HepG2 (cell line): Measurements from ENCODE around the gene ACADSB. TPM values are rescaled to one million over a fixed set of nuclear protein-coding genes. Genes with fewer than 3 reads are reported as not detected.

Experiments
- ARHGAP35 ChIP-seq: sonication (generic); formaldehyde crosslinking; IDR thresholded peaks from 2 replicates; pipeline ENCODE4 v1.9.0; 2022; ENCODE audit warnings: mild to moderate bottlenecking, inconsistent platforms, moderate library complexity, missing genetic modification reagents, borderline replicate concordance
- ARNT2 ChIP-seq: sonication (generic); formaldehyde crosslinking; IDR thresholded peaks from 2 replicates; pipeline ENCODE4 v1.8.0; 2022; ENCODE audit warnings: mild to moderate bottlenecking, low read depth, missing genetic modification reagents, moderate library complexity
- ATF7 ChIP-seq, 2 experiments: fragments of 450-650 bp in 1 of 2; sonication (generic) in 1 of 2; formaldehyde crosslinking in 1 of 2; IDR thresholded peaks; 2 replicates each; pipeline versions ENCODE4 v1.4.0 to v1.6.1; 2016 to 2020; ENCODE audit warnings: antibody characterized with exemption in 1 of 2, mild to moderate bottlenecking in 1 of 2, missing genetic modification reagents in 1 of 2
- ATRX ChIP-seq: sonication (generic); formaldehyde crosslinking; IDR thresholded peaks from 2 replicates; pipeline ENCODE4 v1.4.0; 2020; ENCODE audit warnings: missing genetic modification reagents, borderline replicate concordance
- ELF4 ChIP-seq: sonication (generic); formaldehyde crosslinking; IDR thresholded peaks from 2 replicates; pipeline ENCODE4 v1.5.0; 2020; ENCODE audit warnings: missing genetic modification reagents, mild to moderate bottlenecking, moderate library complexity, borderline replicate concordance
- ETV5 ChIP-seq: IDR thresholded peaks from 2 replicates; pipeline ENCODE4 v1.6.1; 2018; ENCODE audit warnings: missing biosample characterization, missing genetic modification reagents, inconsistent platforms, borderline replicate concordance
- FIP1L1 ChIP-seq: fragments of 200-400 bp; formaldehyde crosslinking; IDR thresholded peaks from 2 replicates; pipeline ENCODE4 v1.6.1; 2018; ENCODE audit warnings: low read depth, mild to moderate bottlenecking, low read length, moderate library complexity, borderline replicate concordance; ENCODE audit not compliant: insufficient read depth
- KLF11 ChIP-seq: IDR thresholded peaks from 2 replicates; pipeline ENCODE4 v1.6.1; 2016; ENCODE audit warnings: missing compliant biosample characterization
- KMT2A ChIP-seq: sonication (generic); formaldehyde crosslinking; IDR thresholded peaks from 2 replicates; pipeline ENCODE4 v1.4.0; 2020; ENCODE audit warnings: missing genetic modification reagents
- MLXIP ChIP-seq: sonication (generic); formaldehyde crosslinking; IDR thresholded peaks from 2 replicates; pipeline ENCODE4 v1.9.0; 2021; ENCODE audit warnings: missing genetic modification reagents, borderline replicate concordance
- MTA3 ChIP-seq: sonication (generic); formaldehyde crosslinking; IDR thresholded peaks from 2 replicates; pipeline ENCODE4 v1.4.0; 2020; ENCODE audit warnings: missing genetic modification reagents
- MXD3 ChIP-seq: IDR thresholded peaks from 2 replicates; pipeline ENCODE4 v1.6.1; 2016; ENCODE audit warnings: mild to moderate bottlenecking, missing biosample characterization, missing genetic modification reagents
- MXD4 ChIP-seq: IDR thresholded peaks from 2 replicates; pipeline ENCODE4 v1.6.1; 2016; ENCODE audit warnings: mild to moderate bottlenecking, missing biosample characterization, missing genetic modification reagents
- NCOA5 ChIP-seq: sonication (generic); formaldehyde crosslinking; IDR thresholded peaks from 2 replicates; pipeline ENCODE4 v1.4.0; 2020; ENCODE audit warnings: missing genetic modification reagents
- RARG ChIP-seq: sonication (generic); formaldehyde crosslinking; IDR thresholded peaks from 2 replicates; pipeline ENCODE4 v1.4.0; 2020; ENCODE audit warnings: low read depth, mild to moderate bottlenecking, missing genetic modification reagents
- SUZ12 ChIP-seq: fragments of 150-350 bp; IDR thresholded peaks from 2 replicates; pipeline ENCODE4 v1.6.1; 2014; ENCODE audit warnings: low read depth, low read length
- TGIF2 ChIP-seq: IDR thresholded peaks from 2 replicates; pipeline ENCODE4 v1.6.1; 2016; ENCODE audit warnings: control low read depth, missing compliant biosample characterization
- ZBTB21 ChIP-seq: sonication (generic); formaldehyde crosslinking; IDR thresholded peaks from 2 replicates; pipeline ENCODE4 v1.4.0; 2020; ENCODE audit warnings: missing genetic modification reagents
- ZNF512 ChIP-seq: sonication (generic); formaldehyde crosslinking; IDR thresholded peaks from 2 replicates; pipeline ENCODE4 v1.4.0; 2020; ENCODE audit warnings: mild to moderate bottlenecking, missing genetic modification reagents
- ZNF549 ChIP-seq: sonication (generic); formaldehyde crosslinking; IDR thresholded peaks from 2 replicates; pipeline ENCODE4 v1.5.0; 2020; ENCODE audit warnings: missing genetic modification reagents
- ZNF558 ChIP-seq: sonication (generic); formaldehyde crosslinking; IDR thresholded peaks from 2 replicates; pipeline ENCODE4 v1.9.0; 2022; ENCODE audit warnings: mild to moderate bottlenecking, missing genetic modification reagents, borderline replicate concordance
- ZNF737 ChIP-seq: sonication (generic); formaldehyde crosslinking; IDR thresholded peaks from 2 replicates; pipeline ENCODE4 v1.5.0; 2020; ENCODE audit warnings: missing genetic modification reagents, mild to moderate bottlenecking, borderline replicate concordance
- ZSCAN21 ChIP-seq: sonication (generic); formaldehyde crosslinking; IDR thresholded peaks from 2 replicates; pipeline ENCODE4 v1.8.0; 2022; ENCODE audit warnings: mild to moderate bottlenecking, missing genetic modification reagents, moderate library complexity, borderline replicate concordance
- ZXDC ChIP-seq: sonication (generic); formaldehyde crosslinking; IDR thresholded peaks from 2 replicates; pipeline ENCODE4 v1.5.0; 2020; ENCODE audit warnings: mild to moderate bottlenecking, missing genetic modification reagents
- polyA plus RNA-seq, 8 experiments: library from polyadenylated mRNA; depleted of rRNA in 3 of 8; stranded (reverse) in 7 of 8; unstranded in 1 of 8; fragments of >200 nt; fragmentation: Illumina TruSeq in 4 of 8; extraction: Trizol in 4 of 8; gene quantifications; 2 replicates each; pipeline versions ENCODE4 v1.2.1 to v1.2.3, GENCODE V29; 2011 to 2016; ENCODE audit warnings: low read depth in 4 of 8, missing spikeins in 1 of 8, mixed read lengths in 1 of 8; ENCODE audit not compliant: insufficient read depth in 1 of 8
- total RNA-seq, 5 experiments: library from RNA; depleted of rRNA; stranded (reverse); fragments of >200 nt; fragmentation: Illumina TruSeq; extraction: Trizol; gene quantifications; 2 replicates each; pipeline ENCODE4 v1.2.3, GENCODE V29; 2016; ENCODE audit warnings: low read depth in 1 of 5

Gene ACADSB
- total and polyA plus RNA-seq, 2 of the 13 experiments (the other 11 are each of a cell fraction or from before 2014, with no cell fraction given) = 80.0 to 87.6 TPM

GRCh38 chr10:123035467-123036086 lies 26.8 kb downstream of the ACADSB start (continued):
- no peak for TF ChIP-seq KMT2A (CRISPR knock-in tag)
- no peak for TF ChIP-seq ARHGAP35 (CRISPR knock-in tag)
- no peak for TF ChIP-seq MTA3 (CRISPR knock-in tag)
- TF ChIP-seq ZBTB21 (CRISPR knock-in tag) = no peak
- TF ChIP-seq KLF11 (CRISPR knock-in tag) = no peak
- no peak for TF ChIP-seq ZNF549 (CRISPR knock-in tag)
- no peak for TF ChIP-seq ELF4 (CRISPR knock-in tag)
- no peak for TF ChIP-seq NCOA5 (CRISPR knock-in tag)
- no peak for TF ChIP-seq ETV5
- TF ChIP-seq SUZ12 = no peak
- TF ChIP-seq RARG (CRISPR knock-in tag) = no peak
- TF ChIP-seq MLXIP (CRISPR knock-in tag) = no peak
- no peak for TF ChIP-seq ARNT2 (CRISPR knock-in tag)
- TF ChIP-seq ZNF512 = no peak
- TF ChIP-seq ATRX (CRISPR knock-in tag) = no peak
- no peak for TF ChIP-seq ZNF737
- TF ChIP-seq MXD3 (CRISPR knock-in tag) = no peak
- no peak for TF ChIP-seq ZNF558 (CRISPR knock-in tag)
- TF ChIP-seq MXD4 (CRISPR knock-in tag) = no peak
- peak; percentile 46; the same call in 1 of the 2 replicates for TF ChIP-seq TGIF2 (CRISPR knock-in tag)
- no peak for TF ChIP-seq ZSCAN21 (CRISPR knock-in tag)
- no peak for TF ChIP-seq FIP1L1
- no peak for TF ChIP-seq ZXDC (CRISPR knock-in tag)
- TF ChIP-seq ATF7 (IDR thresholded peaks at IDR 0.05) = no peak
- no peak for TF ChIP-seq ATF7 (CRISPR knock-in tag; IDR thresholded peaks at IDR 0.05)
